MM.1S (cell line): Measurements from ENCODE around the gene OR6B2.

Source experiments
- DNase-seq: peaks from one replicate; pipeline ENCODE4 v3.0.0-alpha.2; 2015
- H2AFZ ChIP-seq: fragments of 300-600 bp; sonication (generic); 2 replicates; pipeline ENCODE4 v1.6.0; 2016; ENCODE audit warnings: antibody characterized with exemption, low read length
- H3F3A ChIP-seq: fragments of 300-600 bp; sonication (generic); 2 replicates; pipeline ENCODE4 v1.6.1; 2016; ENCODE audit warnings: mild to moderate bottlenecking, antibody characterized with exemption, low read length, moderate library complexity, mixed read lengths; ENCODE audit not compliant: insufficient read depth
- H3K27ac ChIP-seq: fragments of 300-600 bp; sonication (generic); 2 replicates; pipeline ENCODE4 v1.5.1; 2016; ENCODE audit warnings: mild to moderate bottlenecking, low read length
- H3K27me3 ChIP-seq: fragments of 300-600 bp; sonication (generic); replicated peaks from 2 replicates; pipeline ENCODE4 v1.6.0; 2016; ENCODE audit warnings: low read length; ENCODE audit not compliant: insufficient read depth
- H3K36me3 ChIP-seq: fragments of 300-600 bp; sonication (generic); replicated peaks from 2 replicates; pipeline ENCODE4 v1.6.1; 2016; ENCODE audit warnings: mild to moderate bottlenecking, low read length, mixed read lengths; ENCODE audit not compliant: insufficient read depth
- H3K4me1 ChIP-seq: fragments of 300-600 bp; sonication (generic); 2 replicates; pipeline ENCODE4 v1.6.1; 2016; ENCODE audit warnings: low read length, mixed read lengths
- H3K4me2 ChIP-seq: fragments of 300-600 bp; sonication (generic); 2 replicates; pipeline ENCODE4 v1.6.0; 2016; ENCODE audit warnings: low read depth, low read length
- H3K4me3 ChIP-seq: fragments of 300-600 bp; sonication (generic); 2 replicates; pipeline ENCODE4 v1.5.1; 2016; ENCODE audit warnings: low read length, mixed read lengths
- H3K79me2 ChIP-seq: fragments of 300-600 bp; sonication (generic); 2 replicates; pipeline ENCODE4 v1.6.1; 2016; ENCODE audit warnings: mixed run types, low read length, mixed read lengths
- H3K9ac ChIP-seq: fragments of 300-600 bp; sonication (generic); 2 replicates; pipeline ENCODE4 v1.6.1; 2016; ENCODE audit warnings: low read length, mixed read lengths
- H3K9me2 ChIP-seq: fragments of 300-600 bp; sonication (generic); replicated peaks from 2 replicates; pipeline ENCODE4 v1.6.1; 2016; ENCODE audit warnings: mild to moderate bottlenecking, low read length, mixed read lengths; ENCODE audit not compliant: insufficient read depth
- H3K9me3 ChIP-seq: fragments of 300-600 bp; sonication (generic); replicated peaks from 2 replicates; pipeline ENCODE4 v1.6.1; 2016; ENCODE audit warnings: mild to moderate bottlenecking, low read length, mixed read lengths; ENCODE audit not compliant: insufficient read depth
- H4K20me1 ChIP-seq: fragments of 300-600 bp; sonication (generic); 2 replicates; pipeline ENCODE4 v1.6.1; 2016; ENCODE audit warnings: mild to moderate bottlenecking, low read length, moderate library complexity, mixed read lengths; ENCODE audit not compliant: insufficient read depth
- CTCF ChIP-seq: fragments of 300-600 bp; sonication (generic); IDR thresholded peaks from 2 replicates; pipeline ENCODE4 v1.5.1; 2016; ENCODE audit warnings: antibody characterized with exemption, low read length, mixed read lengths
- EZH2 ChIP-seq: fragments of 300-600 bp; sonication (generic); optimal IDR thresholded peaks from 2 replicates; pipeline ENCODE3; 2017; ENCODE audit warnings: low read depth, mild to moderate bottlenecking, antibody characterized with exemption, low read length, mixed read lengths
- EZH2phosphoT487 ChIP-seq: fragments of 300-600 bp; sonication (generic); IDR thresholded peaks from 2 replicates; pipeline ENCODE4 v1.6.1; 2018; ENCODE audit warnings: antibody characterized with exemption, low read length

Gene OR6B2

GRCh38 chr2:239984421-239985194 lies 45.6 kb downstream of the OR6B2 start:
- Histone ChIP-seq H2AFZ (no peak overlapping the region), H3K9ac (no peak overlapping the region), H4K20me1 (no peaks in the 10 kb centered on the region), H3K9me3 (no peaks in the 10 kb centered on the region), H3K27me3 (no peaks in the 10 kb centered on the region), H3K9me2 (no peaks in the 10 kb centered on the region), H3K4me3 (no peak overlapping the region), H3K36me3 (peaks cover 5% of the 10 kb centered on the region), H3K79me2 (no peaks in the 10 kb centered on the region), H3K4me1 (no peaks in the 10 kb centered on the region), H3K4me2 (no peak overlapping the region), H3F3A (no peaks in the 10 kb centered on the region), H3K27ac (no peak overlapping the region)
- TF ChIP-seq EZH2phosphoT487, result no peak
- TF ChIP-seq EZH2, result no peak
- no peak for TF ChIP-seq CTCF
- DNase-seq, result no peak

- no peak overlapping the region for H3K27ac ChIP-seq
Observed at GRCh38 chr2:239983004-239983778, 47.0 kb downstream of the OR6B2 start.

More at GRCh38 chr2:239983004-239983778, 47.0 kb downstream of the OR6B2 start:
- Histone ChIP-seq H4K20me1 (no peaks in the 10 kb centered on the region), H3K4me1 (no peaks in the 10 kb centered on the region), H3K27me3 (no peaks in the 10 kb centered on the region), H3K4me3 (no peak overlapping the region), H3K9me3 (no peaks in the 10 kb centered on the region), H3K4me2 (no peak overlapping the region), H3F3A (no peaks in the 10 kb centered on the region), H3K79me2 (no peaks in the 10 kb centered on the region), H3K9me2 (no peaks in the 10 kb centered on the region), H3K9ac (no peak overlapping the region), H2AFZ (no peak overlapping the region), H3K36me3 (peaks cover 5% of the 10 kb centered on the region)
- no peak for DNase-seq
- TF ChIP-seq EZH2phosphoT487, result no peak
- no peak for TF ChIP-seq CTCF
- TF ChIP-seq EZH2, result no peak
